ENCODE data around the gene HMGN4.

HMGN4 gene

DNA sequence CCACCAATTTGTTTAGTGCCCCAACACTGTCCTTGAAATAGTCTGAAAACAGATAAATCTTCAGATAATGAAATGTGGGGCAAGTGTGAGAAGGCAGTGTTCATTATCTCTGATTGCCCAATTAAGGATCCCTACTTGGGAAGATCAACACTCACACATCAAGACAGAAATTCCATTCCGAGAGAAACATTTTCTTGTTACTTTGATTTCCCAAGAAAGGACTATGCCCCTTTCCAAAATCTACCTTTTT lies 16.2 kb downstream of the HMGN4 start:
- no peak for DNase-seq
- Histone ChIP-seq H3K9me3 (ENCODE audit: control insufficient read depth, low read length) (no peaks in the 10 kb centered on the region), H3K23ac (ENCODE audit: low read length in 2 of 2) (no peak overlapping the region), H4K8ac (ENCODE audit: low read length) (no peak overlapping the region), H4K91ac (ENCODE audit: low read length) (no peak overlapping the region), H3K4ac (ENCODE audit: low read depth in 1 of 2, low read length in 2 of 2) (no peak overlapping the region), H3K4me2 (ENCODE audit: low read length, poor library complexity, severe bottlenecking) (peak overlapping the region; percentile 72), H3K27me3 (ENCODE audit: control insufficient read depth in 1 of 2, insufficient read depth in 1 of 2, low read length in 2 of 2) (no peaks in the 10 kb centered on the region), H3K36me3 (ENCODE audit: control insufficient read depth in 1 of 2, insufficient read depth in 2 of 2, low read depth in 1 of 2, low read length in 2 of 2) (no peaks in the 10 kb centered on the region), H2AFZ (ENCODE audit: low read depth, low read length) (no peak overlapping the region), H2BK120ac (ENCODE audit: low read depth, low read length) (no peak overlapping the region), H2BK5ac (ENCODE audit: low read depth, low read length, poor library complexity, severe bottlenecking) (no peak overlapping the region), H3K18ac (ENCODE audit: low read depth in 1 of 2, low read length in 2 of 2) (no peak overlapping the region), H2BK12ac (ENCODE audit: low read length in 2 of 2) (no peak overlapping the region), H3K27ac (ENCODE audit: low read length, poor library complexity, severe bottlenecking) (peak overlapping the region; percentile 80), H3K9ac (ENCODE audit: low read length) (peak overlapping the region; percentile 83), H2AK5ac (ENCODE audit: low read length, severe bottlenecking) (no peak overlapping the region), H3K79me1 (replicated peaks; ENCODE audit: low read length, poor library complexity, severe bottlenecking) (no peaks in the 10 kb centered on the region), H2BK15ac (ENCODE audit: low read depth, poor library complexity, severe bottlenecking) (no peak overlapping the region), H3K14ac (ENCODE audit: low read length in 2 of 2) (no peak overlapping the region), H3K4me3 (ENCODE audit: insufficient read depth in 1 of 2, low read depth in 1 of 2, low read length in 2 of 2) (peak overlapping the region in 1 of 2 experiments; percentile 76), H3K4me1 (ENCODE audit: control insufficient read depth, insufficient read depth, low read depth, low read length) (peaks cover 2% of the 10 kb centered on the region)
- 0% methylated on average over 1 of the region's 1 CpG for WGBS

DNA sequence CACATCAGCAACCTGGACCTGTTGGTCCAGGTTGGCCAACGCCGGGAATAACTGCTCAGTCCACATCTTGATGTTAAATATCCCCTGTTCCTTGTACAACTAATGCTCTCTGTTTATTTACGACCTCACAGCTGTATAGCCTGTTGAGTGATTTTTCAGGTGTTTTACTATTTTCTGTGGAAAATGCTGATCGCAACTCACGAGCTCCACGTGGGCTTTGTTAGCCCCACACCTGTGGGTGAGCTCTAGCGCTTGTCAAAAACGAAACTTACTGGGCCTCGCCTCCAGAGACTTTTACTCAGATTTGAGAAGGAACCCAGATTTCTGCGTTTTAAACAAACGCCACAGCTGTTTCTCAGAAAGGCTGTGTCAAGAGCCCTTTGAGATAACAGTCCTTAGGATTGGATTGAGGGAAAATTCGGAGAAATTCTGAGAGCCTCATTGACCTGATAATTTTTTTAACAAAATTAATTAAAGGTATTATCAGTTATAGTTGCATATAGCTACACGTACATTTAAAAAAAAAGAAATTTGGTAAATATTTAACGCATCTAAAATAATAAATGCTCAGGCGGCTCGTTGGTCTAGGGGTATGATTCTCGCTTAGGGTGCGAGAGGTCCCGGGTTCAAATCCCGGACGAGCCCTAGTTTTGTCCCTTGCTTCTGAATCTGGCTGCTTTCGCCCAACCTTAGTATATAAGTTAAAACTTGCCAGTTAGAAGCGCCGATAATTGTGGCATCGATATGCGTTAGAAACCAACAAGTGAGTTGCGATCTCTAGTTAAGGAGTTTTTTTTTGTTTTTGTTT lies 16.7 kb downstream of the HMGN4 start:
- peak; percentile 81 for DNase-seq
- no peak overlapping the region for H3K18ac ChIP-seq (ENCODE audit: low read depth in 1 of 2, low read length in 2 of 2)
- H2BK5ac ChIP-seq (ENCODE audit: low read depth, low read length, poor library complexity, severe bottlenecking) = no peak overlapping the region
- H4K91ac ChIP-seq (ENCODE audit: low read length) = no peak overlapping the region
- H3K4me1 ChIP-seq (ENCODE audit: control insufficient read depth, insufficient read depth, low read depth, low read length) = peaks cover 2% of the 10 kb centered on the region
- no peak overlapping the region for H3K23ac ChIP-seq (ENCODE audit: low read length in 2 of 2)
- peak overlapping the region in 1 of 2 experiments; percentile 76 for H3K4me3 ChIP-seq (ENCODE audit: insufficient read depth in 1 of 2, low read depth in 1 of 2, low read length in 2 of 2)
- no peak overlapping the region for H4K8ac ChIP-seq (ENCODE audit: low read length)
- no peak overlapping the region for H2BK15ac ChIP-seq (ENCODE audit: low read depth, poor library complexity, severe bottlenecking)
- H3K14ac ChIP-seq (ENCODE audit: low read length in 2 of 2) = no peak overlapping the region
- no peaks in the 10 kb centered on the region for H3K79me1 ChIP-seq (replicated peaks; ENCODE audit: low read length, poor library complexity, severe bottlenecking)
- H2BK120ac ChIP-seq (ENCODE audit: low read depth, low read length) = no peak overlapping the region
- H3K9me3 ChIP-seq (ENCODE audit: control insufficient read depth, low read length) = no peaks in the 10 kb centered on the region
- H2AK5ac ChIP-seq (ENCODE audit: low read length, severe bottlenecking) = no peak overlapping the region
- no peaks in the 10 kb centered on the region for H3K27me3 ChIP-seq (ENCODE audit: control insufficient read depth in 1 of 2, insufficient read depth in 1 of 2, low read length in 2 of 2)
- peak overlapping the region; percentile 83 for H3K9ac ChIP-seq (ENCODE audit: low read length)
- H2BK12ac ChIP-seq (ENCODE audit: low read length in 2 of 2) = no peak overlapping the region
- WGBS = 2% methylated on average over 25 of the region's 27 CpGs
- H3K27ac ChIP-seq (ENCODE audit: low read length, poor library complexity, severe bottlenecking) = peak overlapping the region; percentile 80
- no peak overlapping the region for H2AFZ ChIP-seq (ENCODE audit: low read depth, low read length)
- no peaks in the 10 kb centered on the region for H3K36me3 ChIP-seq (ENCODE audit: control insufficient read depth in 1 of 2, insufficient read depth in 2 of 2, low read depth in 1 of 2, low read length in 2 of 2)
- H3K4ac ChIP-seq (ENCODE audit: low read depth in 1 of 2, low read length in 2 of 2) = no peak overlapping the region
- peak overlapping the region; percentile 72 for H3K4me2 ChIP-seq (ENCODE audit: low read length, poor library complexity, severe bottlenecking)

DNA sequence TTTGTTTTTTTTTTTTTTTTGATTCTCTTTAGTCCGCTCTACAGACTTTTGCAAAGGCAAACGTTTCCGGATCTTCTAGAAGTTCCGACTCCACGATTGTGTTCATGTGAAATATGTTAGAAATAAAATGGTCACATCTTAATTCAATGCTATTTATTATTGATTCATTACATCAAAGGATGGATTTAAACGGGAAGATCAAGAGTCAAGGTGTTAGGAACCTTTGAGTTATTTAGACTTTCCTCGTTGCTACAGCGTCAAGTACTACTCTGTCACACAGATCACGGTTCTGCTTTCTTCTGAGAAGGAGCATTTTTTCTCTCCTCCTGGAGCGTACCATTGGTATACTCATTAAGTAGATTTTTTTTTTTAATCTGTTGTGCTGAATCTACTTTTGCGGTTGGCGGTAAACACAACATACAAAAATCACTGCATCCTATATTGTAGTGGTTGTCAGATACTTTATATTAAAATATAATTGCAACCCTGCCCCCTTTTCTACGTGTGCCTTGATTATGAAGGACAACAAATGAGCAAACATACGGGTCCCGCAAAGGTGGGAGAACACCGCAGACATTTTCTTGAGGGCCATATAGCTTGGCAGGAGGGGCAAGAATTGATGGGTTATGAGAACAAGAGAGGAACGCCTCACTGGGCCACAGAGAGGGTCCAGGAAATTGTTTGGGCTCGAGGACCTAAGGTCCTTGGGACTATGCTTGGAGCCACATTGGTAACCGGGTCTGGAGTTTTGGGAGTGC lies 17.5 kb downstream of the HMGN4 start:
- H3K4me1 ChIP-seq (ENCODE audit: control insufficient read depth, insufficient read depth, low read depth, low read length) = peaks cover 2% of the 10 kb centered on the region

More for the DNA sequence above, 17.5 kb downstream of the HMGN4 start:
- Histone ChIP-seq H3K23ac (ENCODE audit: low read length in 2 of 2) (no peak overlapping the region), H2BK15ac (ENCODE audit: low read depth, poor library complexity, severe bottlenecking) (no peak overlapping the region), H3K27me3 (ENCODE audit: control insufficient read depth in 1 of 2, insufficient read depth in 1 of 2, low read length in 2 of 2) (no peaks in the 10 kb centered on the region), H4K91ac (ENCODE audit: low read length) (no peak overlapping the region), H3K4me3 (ENCODE audit: insufficient read depth in 1 of 2, low read depth in 1 of 2, low read length in 2 of 2) (peak overlapping the region in 1 of 2 experiments; percentile 76), H2BK12ac (ENCODE audit: low read length in 2 of 2) (no peak overlapping the region), H3K27ac (ENCODE audit: low read length, poor library complexity, severe bottlenecking) (peak overlapping the region; percentile 43), H3K14ac (ENCODE audit: low read length in 2 of 2) (no peak overlapping the region), H2AFZ (ENCODE audit: low read depth, low read length) (peak overlapping the region; percentile 85), H3K79me1 (replicated peaks; ENCODE audit: low read length, poor library complexity, severe bottlenecking) (no peaks in the 10 kb centered on the region), H2AK5ac (ENCODE audit: low read length, severe bottlenecking) (no peak overlapping the region), H3K4me2 (ENCODE audit: low read length, poor library complexity, severe bottlenecking) (peak overlapping the region; percentile 41), H3K36me3 (ENCODE audit: control insufficient read depth in 1 of 2, insufficient read depth in 2 of 2, low read depth in 1 of 2, low read length in 2 of 2) (no peaks in the 10 kb centered on the region), H3K9me3 (ENCODE audit: control insufficient read depth, low read length) (no peaks in the 10 kb centered on the region), H2BK5ac (ENCODE audit: low read depth, low read length, poor library complexity, severe bottlenecking) (no peak overlapping the region), H3K4ac (ENCODE audit: low read depth in 1 of 2, low read length in 2 of 2) (peak overlapping the region in 1 of 2 experiments; percentile 26), H4K8ac (ENCODE audit: low read length) (no peak overlapping the region), H3K9ac (ENCODE audit: low read length) (peak overlapping the region; percentile 83), H3K18ac (ENCODE audit: low read depth in 1 of 2, low read length in 2 of 2) (no peak overlapping the region), H2BK120ac (ENCODE audit: low read depth, low read length) (no peak overlapping the region)
- peak; percentile 76 for DNase-seq
- 7% methylated on average over 10 of the region's 19 CpGs for WGBS
